Stomach (tissue), 9 donors: ENCODE results near the gene CEL. TPM values are rescaled to one million over a fixed set of nuclear protein-coding genes. Genes with fewer than 3 reads are reported as not detected.

Experiments
- DNase-seq, 2 donors: peaks; one replicate each; pipeline versions ENCODE4 v3.0.0 to v3.0.0-alpha.2; 2013 to 2019
- H3K27ac ChIP-seq, 5 donors: fragments of 200-600 bp in 4 of 5; sonication (generic) in 4 of 5; one replicate each; pipeline ENCODE4 v1.5.1; 2013 to 2019; ENCODE audit warnings: mild to moderate bottlenecking in 1 of 5, moderate library complexity in 1 of 5
- H3K27me3 ChIP-seq, 3 donors: fragments of 200-600 bp; sonication (generic); one replicate each; pipeline ENCODE4 v1.5.1; 2017 to 2019; ENCODE audit warnings: mixed run types in 1 of 3
- H3K36me3 ChIP-seq, 4 donors: fragments of 200-600 bp; sonication (generic); 1 replicate in 3 of 4; 2 replicates in 1 of 4; pipeline ENCODE4 v1.5.1; 2016 to 2019
- H3K4me1 ChIP-seq, 4 donors: fragments of 200-600 bp; sonication (generic); one replicate each; pipeline ENCODE4 v1.5.1; 2016 to 2019
- H3K4me3 ChIP-seq, 4 donors: fragments of 200-600 bp; sonication (generic) in 3 of 4; one replicate each; pipeline ENCODE4 v1.5.1; 2016 to 2019; ENCODE audit warnings: mild to moderate bottlenecking in 1 of 4
- H3K9me3 ChIP-seq, 4 donors: fragments of 200-600 bp; sonication (generic); one replicate each; pipeline ENCODE4 v1.5.1; 2016 to 2019
- CTCF ChIP-seq, 7 experiments: fragments of 450-650 bp in 4 of 7; fragments of 200-600 bp in 3 of 7; sonication (generic) in 3 of 7; IDR thresholded peaks; one replicate each; pipeline ENCODE4 v1.5.1; 2016 to 2019; ENCODE audit warnings: antibody characterized with exemption in 7 of 7, control low read depth in 2 of 7, mild to moderate bottlenecking in 1 of 7
- EP300 ChIP-seq: sonication (generic); formaldehyde crosslinking; IDR thresholded peaks from one replicate; pipeline ENCODE4 v1.6.1; 2017; ENCODE audit warnings: antibody characterized with exemption
- POLR2A ChIP-seq, 4 donors: fragments of 450-650 bp; IDR thresholded peaks; one replicate each; pipeline ENCODE4 v1.6.1; 2016; ENCODE audit warnings: antibody characterized with exemption in 4 of 4, control low read depth in 2 of 4, mild to moderate bottlenecking in 1 of 4, moderate library complexity in 1 of 4
- POLR2AphosphoS5 ChIP-seq, 3 donors: sonication (generic); formaldehyde crosslinking; IDR thresholded peaks; one replicate each; pipeline ENCODE4 v1.6.1; 2016; ENCODE audit warnings: antibody characterized with exemption in 3 of 3
- WGBS, 5 donors: extraction: QIAGEN DNeasy Blood & Tissue Kit in 3 of 5; methylation state at CpG; one replicate each; pipeline versions ENCODE4 v1.1.5 to v1.1.7; 2013 to 2018; 5-methylcytosine and 5-hydroxymethylcytosine counted together
- intact Hi-C: fragments of 100-400 bp; cut with DNase I; formaldehyde crosslinking; loops from one replicate; pipeline ENCODE4 v1.15.1; 2023; ENCODE audit warnings: low total_unique reads
- polyA plus RNA-seq, 3 donors: library from polyadenylated mRNA; stranded (reverse); fragments of 200-250 nt; gene quantifications; one replicate each; pipeline ENCODE4 v1.2.3, GENCODE V29; 2013
- total RNA-seq, 5 donors: library from RNA; depleted of rRNA; stranded (reverse); fragments of >200 nt; gene quantifications; one replicate each; pipeline versions ENCODE4 v1.1.0 to v1.2.3, GENCODE V29; 2014 to 2016
- donor health status: healthy with polysubstance abuse.
- donor health status: Bipolar disorder and iron deficiency.
- donor health status: healthy.

The CEL gene
- total and polyA plus RNA-seq, 8 donors: 1.2 to 9.9 (median 2.0) TPM; not detected in 3

- Histone ChIP-seq H3K4me3 (no peak overlapping the region), H3K36me3 (peaks cover 72 to 100% (median 100%) of the 10 kb centered on the region in 4 donors), H3K9me3 (no peaks in the 10 kb centered on the region), H3K4me1 (peaks cover 13 to 21% (median 18%) of the 10 kb centered on the region in 4 donors), H3K27me3 (no peaks in the 10 kb centered on the region), H3K27ac (peak overlapping the region; percentile 34 to 63 (median 57))
- 86 to 91% (median 90%) methylated on average over 13 to 20 of the region's 20 CpGs for WGBS, 5 donors
- intact Hi-C loops: no loop called here
- TF ChIP-seq CTCF (IDR thresholded peaks at IDR 0.05): no peak
- TF ChIP-seq EP300: no peak
- no peak for TF ChIP-seq POLR2A (IDR thresholded peaks at IDR 0.05)
- TF ChIP-seq POLR2AphosphoS5 (IDR thresholded peaks at IDR 0.05): no peak
- DNase-seq: no peak
Measured at GRCh38 chr9:133051281-133051900, 10.4 kb upstream of the CEL start.

- Histone ChIP-seq H3K27ac (peak overlapping the region in 2 of 5 donors; percentile 34 to 63), H3K4me1 (peaks cover 13 to 21% (median 18%) of the 10 kb centered on the region in 4 donors), H3K27me3 (no peaks in the 10 kb centered on the region), H3K36me3 (peaks cover 77 to 100% (median 100%) of the 10 kb centered on the region in 4 donors), H3K4me3 (no peak overlapping the region), H3K9me3 (no peaks in the 10 kb centered on the region)
- TF ChIP-seq EP300 (no peak), POLR2A (IDR thresholded peaks at IDR 0.05) (no peak)
- 89 to 97% (median 94%) methylated on average over 6 to 9 of the region's 9 CpGs for WGBS, 5 donors
- intact Hi-C loops: no loop called here
- no peak for DNase-seq
Measured at GRCh38 chr9:133051966-133052539, 9.7 kb upstream of the CEL start.

GRCh38 chr9:133054194-133054890, 7.4 kb upstream of the CEL start:
- H3K27me3 ChIP-seq: no peaks in the 10 kb centered on the region
- no peak overlapping the region for H3K27ac ChIP-seq
- WGBS, 5 donors: 91 to 95% (median 91%) methylated on average over 23 to 24 of the region's 24 CpGs
- no peak for DNase-seq
- intact Hi-C loops: no loop called here
- TF ChIP-seq POLR2A (IDR thresholded peaks at IDR 0.05) (no peak), CTCF (IDR thresholded peaks at IDR 0.05) (no peak), POLR2AphosphoS5 (IDR thresholded peaks at IDR 0.05) (no peak), EP300 (no peak)
- no peaks in the 10 kb centered on the region for H3K9me3 ChIP-seq
- peaks cover 72 to 95% (median 94%) of the 10 kb centered on the region in 4 donors for H3K36me3 ChIP-seq
- H3K4me1 ChIP-seq: peaks cover 13 to 21% (median 18%) of the 10 kb centered on the region in 4 donors
- H3K4me3 ChIP-seq: no peak overlapping the region

GRCh38 chr9:133054966-133055365, 6.8 kb upstream of the CEL start:
- Histone ChIP-seq H3K27ac (no peak overlapping the region), H3K27me3 (no peaks in the 10 kb centered on the region), H3K4me3 (no peak overlapping the region), H3K9me3 (no peaks in the 10 kb centered on the region), H3K36me3 (peaks cover 72 to 89% (median 88%) of the 10 kb centered on the region in 4 donors), H3K4me1 (peaks cover 13 to 20% (median 18%) of the 10 kb centered on the region in 4 donors)
- no peak for TF ChIP-seq EP300
- no peak for TF ChIP-seq POLR2A (IDR thresholded peaks at IDR 0.05)
- no peak for TF ChIP-seq CTCF (IDR thresholded peaks at IDR 0.05)
- no peak for TF ChIP-seq POLR2AphosphoS5 (IDR thresholded peaks at IDR 0.05)
- 80 to 91% (median 86%) methylated on average over 15 to 16 of the region's 16 CpGs for WGBS, 5 donors
- intact Hi-C loops: no loop called here
- DNase-seq: peak in 1 of 2 donors; percentile 35
